HG03571 (cell line): Measurements from ENCODE around the gene TLE3.

Experiments used
- ATAC-seq: cut with Tn5 transposase; IDR thresholded peaks from one replicate; pipeline ENCODE4 v1.9.1; 2021; ENCODE audit not compliant: unreplicated experiment

The TLE3 gene

DNA sequence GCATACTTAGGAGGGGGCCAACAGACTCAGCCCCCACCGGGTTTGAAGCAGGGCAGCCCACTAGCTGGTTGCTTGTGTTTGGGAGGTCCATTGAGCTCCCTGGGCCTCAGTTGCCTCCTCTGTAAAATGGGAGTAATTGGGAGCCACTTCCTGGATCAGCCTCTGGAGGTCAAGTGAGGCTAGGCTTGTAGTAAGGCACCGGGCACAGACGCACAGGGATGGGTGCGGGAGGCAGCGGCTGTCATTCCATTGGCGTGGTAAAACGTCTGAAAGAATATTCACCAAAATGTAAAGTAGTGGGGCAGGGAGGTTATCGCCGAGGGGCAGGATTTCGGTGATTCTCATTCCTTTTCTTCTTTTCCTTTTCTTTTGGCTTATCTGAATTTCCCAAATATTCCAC, 64.6 kb downstream of the TLE3 start:
- no peak for ATAC-seq

DNA sequence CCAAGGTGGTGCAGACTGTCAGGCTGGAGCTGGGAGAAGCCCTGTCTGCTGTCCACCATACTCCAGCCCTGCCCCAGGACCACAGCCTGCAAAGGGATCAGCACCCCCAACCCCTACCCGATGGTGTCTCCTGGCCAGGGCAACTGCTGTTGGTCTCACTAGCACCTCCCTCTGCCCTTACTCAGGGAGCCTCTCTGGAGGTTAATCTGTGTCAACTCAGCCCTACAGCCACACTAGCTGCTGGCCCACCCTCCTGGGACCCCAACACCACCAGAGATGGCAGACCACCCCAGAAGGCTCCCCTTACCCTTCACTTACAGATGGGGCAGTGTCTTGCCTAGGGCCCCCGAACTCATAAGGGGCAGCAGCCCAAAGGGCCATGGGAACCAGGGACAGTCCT, 65.2 kb downstream of the TLE3 start:
- ATAC-seq = no peak

DNA sequence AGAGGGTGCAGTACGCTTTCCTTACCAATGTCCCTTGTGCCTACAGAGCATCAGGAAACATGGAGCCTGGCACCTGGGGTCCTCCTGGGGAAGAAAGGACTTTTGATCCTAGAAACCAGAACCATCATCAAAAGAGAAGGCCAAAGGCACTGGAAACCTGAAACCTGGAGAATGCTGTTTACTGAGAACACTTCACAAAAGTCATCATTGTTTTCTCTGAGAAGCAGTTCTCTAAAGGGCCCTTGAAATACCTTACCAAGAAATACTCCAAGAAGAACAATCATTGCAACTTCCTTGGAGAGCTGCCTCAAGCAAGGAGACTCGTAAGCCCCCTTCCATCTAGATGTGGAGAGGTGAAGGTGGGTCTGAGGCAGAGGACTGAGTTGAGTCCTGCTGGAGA, 66.0 kb downstream of the TLE3 start:
- ATAC-seq = no peak

DNA sequence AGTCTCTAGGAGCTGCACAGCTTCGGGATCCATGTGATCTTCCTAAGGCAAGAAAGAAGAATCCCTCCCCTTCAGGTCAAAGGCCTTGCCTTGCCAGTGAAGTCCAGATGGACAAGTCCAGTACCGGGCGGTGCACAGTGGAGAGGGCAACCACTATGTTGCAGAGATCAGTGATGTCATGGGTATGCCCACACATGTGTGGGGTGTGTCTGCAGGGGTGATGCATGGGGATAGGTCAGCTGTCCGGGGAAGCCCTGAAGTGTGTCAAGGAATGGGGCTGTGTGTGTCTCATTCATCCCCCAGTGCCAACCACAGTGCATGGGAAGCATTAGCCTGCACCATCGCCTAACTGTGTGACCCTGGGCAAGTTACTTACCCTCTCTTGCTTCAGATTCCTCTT, 66.5 kb downstream of the TLE3 start:
- ATAC-seq = no peak

DNA sequence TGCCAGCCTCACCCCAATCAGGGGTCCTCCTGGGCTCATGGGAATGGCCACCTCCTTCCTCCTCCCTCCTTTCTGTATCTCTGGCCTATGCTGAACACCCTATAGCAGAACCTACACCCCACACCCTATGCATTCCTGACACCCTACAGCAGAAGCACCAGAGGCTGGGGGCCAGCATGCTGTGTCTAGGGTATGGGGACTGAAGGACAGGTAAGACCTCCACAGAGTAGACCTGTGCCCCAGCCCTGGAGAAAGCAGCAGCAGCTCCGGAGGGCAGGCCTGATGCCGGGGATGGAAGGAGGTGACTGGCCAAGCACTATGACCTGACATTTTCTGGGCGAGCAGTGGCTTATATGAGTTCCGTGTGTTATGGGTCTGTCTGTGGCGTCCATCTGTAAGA, 66.9 kb downstream of the TLE3 start:
- no peak for ATAC-seq

DNA sequence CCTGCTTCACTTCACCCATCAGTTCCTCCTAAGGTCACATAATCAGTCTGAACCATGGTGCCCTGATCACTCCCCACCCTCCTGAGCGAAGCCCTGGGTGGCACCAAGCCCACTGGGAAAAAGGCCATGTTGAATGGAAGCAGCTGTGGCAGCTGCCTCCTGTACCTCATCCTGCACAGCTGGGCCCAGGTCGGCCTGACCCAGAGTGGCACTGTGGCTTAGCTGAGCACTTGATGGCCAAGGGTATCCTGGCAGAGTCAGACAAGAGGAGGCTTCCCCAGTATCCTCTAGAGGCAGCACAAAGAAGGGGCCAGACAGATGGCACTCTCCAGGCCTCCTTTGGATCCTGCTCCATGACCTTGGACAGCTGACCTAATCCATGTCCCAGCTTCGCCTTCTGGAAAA, 68.4 kb downstream of the TLE3 start:
- no peak for ATAC-seq

DNA sequence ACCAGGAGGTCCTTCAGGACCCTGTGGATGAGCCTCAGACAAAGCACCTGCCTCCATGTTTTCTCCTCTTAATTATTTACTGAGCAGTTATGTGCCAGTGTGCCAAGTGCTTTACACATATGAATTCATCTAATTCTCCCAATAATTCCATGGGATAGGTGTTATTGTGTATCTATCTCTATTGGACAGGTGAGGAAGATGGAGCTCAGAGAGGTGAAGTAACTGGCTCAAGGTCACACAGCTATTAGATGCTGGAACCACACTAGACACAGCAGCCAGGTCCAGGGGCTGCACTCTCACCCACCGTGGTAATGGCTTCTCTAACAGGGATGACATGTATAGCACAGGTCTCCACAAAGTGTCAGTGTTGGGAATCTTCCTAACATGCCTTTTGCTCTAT, 70.2 kb downstream of the TLE3 start:
- ATAC-seq = no peak

DNA sequence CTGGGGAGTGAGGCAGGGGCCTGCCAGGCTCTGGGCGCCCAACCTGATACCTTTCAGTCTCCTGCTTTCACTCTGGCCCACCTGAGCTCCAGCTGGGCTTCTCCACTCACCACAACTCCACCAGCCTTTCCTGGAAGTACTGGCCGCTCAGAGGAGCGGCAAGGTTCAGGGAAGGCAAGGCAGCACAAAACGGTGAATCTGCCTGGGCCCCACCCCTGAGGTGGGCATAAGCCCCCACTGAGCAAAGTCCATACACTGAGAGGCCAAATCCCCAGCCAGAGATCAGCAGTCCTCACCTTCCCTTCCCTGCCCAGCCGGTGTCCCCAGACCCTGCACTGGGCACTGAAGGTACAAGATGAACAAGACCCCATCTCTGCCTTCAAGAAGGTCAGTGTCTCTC, 70.7 kb downstream of the TLE3 start:
- ATAC-seq = no peak

DNA sequence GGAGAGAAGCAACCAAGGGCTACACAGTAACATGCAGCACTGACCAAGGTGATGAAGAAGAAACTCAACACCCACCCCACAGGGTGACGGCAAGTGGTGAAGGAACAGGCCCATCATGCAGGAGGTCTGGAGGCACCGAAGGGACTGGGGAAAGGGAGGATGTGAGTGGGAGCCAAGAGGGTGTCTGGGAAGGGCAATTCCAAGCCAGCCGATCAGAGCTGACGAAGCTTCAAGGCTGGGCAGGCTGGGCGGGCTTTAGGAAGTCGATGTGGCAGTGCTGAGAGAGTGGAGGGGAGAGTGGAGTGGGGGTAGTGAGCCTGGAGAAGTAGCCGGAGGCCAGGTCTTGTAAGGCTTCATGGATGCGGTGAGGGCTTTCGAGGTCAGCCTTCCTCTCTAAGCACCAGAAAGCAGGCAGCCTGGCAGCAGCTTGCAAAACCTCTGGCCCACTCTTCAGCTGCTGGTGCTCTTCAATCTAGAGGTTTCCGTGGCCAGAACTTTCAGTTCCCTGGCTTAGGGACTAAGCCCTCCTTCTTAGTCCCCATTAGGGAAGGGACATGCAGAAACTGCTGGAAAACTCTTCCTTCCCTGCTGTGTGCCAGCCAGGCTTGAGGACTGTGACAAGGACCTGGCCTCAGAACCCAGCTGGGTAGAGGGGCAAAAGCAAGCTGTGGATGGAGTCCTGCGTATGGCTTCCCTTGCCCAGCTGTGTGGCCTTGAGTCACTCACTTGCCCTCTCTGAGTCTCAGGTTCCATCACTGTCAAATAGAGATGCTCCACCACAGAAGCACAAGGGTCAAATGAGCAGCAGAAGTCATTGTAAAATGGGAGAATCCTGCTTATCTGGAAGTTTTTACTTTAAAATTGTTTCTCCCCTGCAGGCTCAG, 72.1 kb downstream of the TLE3 start:
- ATAC-seq = no peak

DNA sequence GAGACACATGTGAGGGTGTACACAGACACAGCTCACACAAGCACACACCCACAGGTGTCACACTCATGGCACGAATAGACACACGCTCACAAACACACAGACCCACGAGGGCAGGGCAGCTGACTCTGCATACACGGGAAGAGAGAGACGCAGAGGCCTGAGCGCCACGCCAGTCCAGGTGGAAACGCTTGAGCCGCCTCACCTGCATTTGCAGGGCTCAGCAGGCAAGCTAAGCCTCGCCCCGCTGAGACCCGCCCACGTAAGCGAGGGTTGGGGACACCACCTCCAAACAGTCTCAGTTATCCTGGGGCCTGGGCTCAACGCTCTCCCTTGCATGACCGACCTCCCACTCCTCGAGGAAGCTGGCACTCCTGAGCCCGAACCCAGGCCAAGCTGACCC, 73.2 kb downstream of the TLE3 start:
- ATAC-seq = no peak

DNA sequence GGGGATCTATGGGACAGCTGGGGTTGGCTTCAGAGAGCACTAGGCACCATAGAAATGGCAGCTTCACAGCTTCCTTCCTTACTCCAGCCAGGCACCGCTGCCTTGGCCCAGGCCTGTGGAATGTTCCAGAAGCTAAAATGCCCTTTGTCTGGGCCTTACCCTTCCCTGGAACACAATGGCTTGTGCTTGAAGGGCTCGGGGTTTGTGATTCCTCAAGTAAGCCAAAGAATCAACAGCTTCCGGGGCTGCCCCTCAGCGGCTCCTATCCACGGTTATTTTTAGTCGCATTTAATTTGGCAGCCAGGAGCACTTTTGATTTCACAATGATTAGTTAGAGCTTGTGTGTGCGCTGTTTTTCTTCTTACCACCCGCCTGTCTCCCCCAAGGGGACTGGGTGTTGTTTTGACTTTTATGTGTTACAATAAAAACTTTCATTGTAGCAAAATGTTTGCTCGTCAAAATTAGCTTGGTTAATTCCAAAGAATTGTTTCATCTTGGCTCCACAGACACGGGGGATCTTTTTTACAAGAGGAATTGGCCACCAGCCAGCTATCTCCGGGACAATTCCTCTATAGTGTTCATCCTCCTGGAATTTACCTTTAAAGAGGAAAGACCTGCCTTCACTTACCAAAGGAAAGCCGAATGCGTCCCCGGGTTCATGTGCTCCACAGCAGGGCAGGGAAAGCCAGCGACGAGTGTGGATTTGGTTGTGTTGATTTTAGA, 73.8 kb downstream of the TLE3 start:
- ATAC-seq = no peak

DNA sequence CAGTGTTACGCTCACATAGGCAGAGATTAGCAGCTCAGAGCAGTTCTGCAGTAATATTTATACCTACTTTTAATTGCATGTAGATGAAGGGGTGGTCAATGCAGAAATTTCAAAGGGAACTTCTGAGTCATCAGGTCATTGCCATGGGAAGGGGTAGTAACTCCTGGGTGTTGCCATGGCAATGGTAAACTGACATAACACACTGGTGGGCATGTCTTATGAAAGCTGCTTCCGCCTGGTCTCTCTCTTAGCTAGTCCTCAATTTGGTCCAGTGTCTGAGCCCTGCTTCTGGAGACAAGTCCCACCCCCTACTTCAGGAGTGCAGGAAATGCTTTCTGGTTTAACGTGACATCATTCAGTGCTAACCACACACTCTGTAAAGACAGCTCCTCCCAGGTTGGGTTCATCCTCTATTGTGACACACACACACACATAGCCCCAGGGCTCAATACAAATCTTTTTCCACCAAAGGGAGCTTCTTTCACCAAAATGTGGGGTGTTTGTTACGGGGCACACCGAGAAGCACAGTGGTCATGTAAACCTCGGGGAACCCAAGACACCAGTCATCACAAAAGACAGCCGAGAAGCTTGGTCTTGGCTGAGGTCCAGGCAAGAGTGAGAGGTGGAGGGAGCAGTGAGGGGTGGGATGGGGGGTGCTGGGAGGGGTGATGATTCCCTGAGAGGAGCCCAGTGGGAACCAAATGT, 74.5 kb downstream of the TLE3 start:
- peak; percentile 61 for ATAC-seq

DNA sequence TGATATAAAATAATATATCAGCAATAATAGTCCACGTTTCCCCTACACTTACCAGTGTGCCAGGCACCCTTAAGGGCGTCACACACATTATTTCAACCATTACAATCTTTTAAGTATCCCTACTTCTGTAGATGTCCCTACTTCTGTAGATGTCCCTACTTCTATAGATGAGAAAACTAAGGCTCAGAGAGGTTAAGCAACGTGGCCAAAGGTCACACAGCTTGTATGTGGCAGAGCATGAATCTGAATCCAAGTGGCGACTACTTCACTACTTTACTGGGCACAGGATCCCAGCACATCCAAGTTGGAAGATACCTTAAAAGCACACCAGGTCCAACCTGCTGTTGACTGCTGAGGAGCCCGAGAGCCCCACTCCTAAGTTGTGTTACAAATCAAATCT, 77.5 kb downstream of the TLE3 start:
- no peak for ATAC-seq

DNA sequence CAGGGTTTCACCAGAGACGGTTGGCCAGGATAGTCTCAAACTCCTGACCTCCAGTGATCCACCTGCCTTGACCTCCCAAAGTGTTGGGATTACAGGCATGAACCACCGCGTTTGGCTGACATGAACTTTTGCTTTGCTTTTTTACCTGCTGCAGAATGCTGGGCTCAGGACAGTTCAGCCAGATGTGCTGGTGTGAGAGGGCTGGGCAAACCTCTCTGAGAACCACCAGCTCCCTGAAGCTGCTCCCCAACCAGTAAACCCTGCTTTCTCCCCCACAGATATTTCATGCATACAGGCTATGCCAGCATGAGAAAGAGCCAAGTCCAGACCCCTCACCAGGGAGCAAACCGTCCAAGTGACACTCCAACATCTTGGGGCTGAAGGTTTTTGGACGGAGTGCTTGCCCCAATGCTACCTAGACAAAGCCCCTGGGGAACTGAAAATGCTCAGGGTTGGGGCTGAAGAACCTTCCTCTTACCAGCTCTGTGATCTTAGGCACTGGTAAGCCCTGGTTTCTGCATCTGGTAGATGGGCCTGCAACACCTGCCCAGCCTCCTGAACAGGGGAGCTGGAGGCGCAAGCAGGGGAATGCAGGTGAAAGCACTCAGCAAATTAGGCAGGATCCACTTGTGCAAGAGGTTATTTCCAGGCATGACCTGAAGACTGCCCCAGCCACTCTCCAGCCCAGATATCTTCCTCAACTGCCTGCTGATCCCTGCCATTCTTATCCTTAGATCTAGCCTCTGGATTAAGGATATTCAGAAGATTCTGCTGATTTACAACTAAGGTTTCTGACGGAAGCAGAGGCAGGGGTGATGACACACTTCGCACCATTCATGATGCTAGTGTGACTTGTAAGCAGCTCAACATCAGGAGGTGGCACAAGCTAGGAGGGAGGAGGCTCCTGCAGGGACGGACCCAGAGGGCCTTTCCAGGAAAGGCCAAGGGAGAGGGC, 78.8 kb downstream of the TLE3 start:
- ATAC-seq = no peak

DNA sequence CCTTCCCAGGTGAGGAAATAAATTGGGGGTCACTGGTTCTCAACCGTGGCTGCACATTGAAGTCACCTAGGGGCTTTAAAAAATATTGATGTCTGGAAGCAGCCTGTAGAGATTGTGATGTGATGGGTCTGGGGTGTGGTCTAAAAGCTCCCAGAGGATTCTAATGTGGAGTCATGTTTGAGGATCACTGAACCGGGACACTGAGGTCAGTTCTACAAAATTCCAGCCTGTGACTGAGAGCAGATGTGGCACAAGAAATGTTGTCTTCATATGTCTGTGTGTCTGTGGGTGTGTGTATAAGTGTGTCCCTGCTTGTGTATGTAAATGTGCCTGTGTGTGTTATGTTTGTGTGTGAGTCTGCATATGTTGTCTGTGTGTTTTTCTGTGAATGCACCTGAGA, 79.9 kb downstream of the TLE3 start:
- no peak for ATAC-seq

DNA sequence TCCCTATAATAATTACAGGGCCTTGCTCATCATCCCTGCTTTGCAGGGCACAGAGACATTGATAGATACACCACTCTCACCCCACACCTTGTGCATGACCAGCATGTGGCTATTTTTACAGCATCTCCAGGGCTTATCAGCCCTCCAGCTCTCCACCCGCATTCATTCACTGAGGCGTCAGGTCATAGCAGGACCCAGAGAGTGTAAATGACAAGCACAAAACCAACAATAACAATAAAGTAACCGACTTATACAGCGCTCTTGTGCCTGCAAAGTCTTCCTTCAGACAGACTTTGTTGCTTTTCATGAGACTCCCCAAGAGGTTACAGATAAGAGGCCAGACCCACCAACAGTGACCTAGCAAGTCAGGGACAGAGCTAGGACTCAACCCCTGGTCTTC, 80.7 kb downstream of the TLE3 start:
- ATAC-seq = no peak

DNA sequence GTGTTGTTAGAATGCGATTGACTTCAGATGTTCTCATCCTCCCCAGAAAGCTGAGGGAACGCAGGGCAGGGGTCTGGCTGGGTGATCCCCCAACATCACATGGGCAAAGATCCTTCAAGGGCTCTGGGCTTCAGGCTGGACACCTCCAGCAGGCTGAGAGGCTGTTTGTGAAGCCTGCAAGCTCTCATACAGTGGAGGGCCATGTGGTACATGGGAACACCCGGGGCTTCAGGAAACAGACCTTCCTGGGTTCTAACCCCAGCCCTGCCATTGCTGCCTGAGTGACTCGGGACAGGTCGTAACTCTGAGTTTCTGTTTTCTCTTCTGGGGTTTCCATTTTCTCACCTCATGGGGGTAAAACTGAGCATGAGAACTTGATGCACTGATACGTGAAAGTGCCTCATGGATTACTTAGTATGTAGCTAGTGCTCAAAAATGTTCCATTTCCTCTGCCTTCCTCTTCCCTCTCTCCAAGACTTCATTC, 81.2 kb downstream of the TLE3 start:
- ATAC-seq = no peak

DNA sequence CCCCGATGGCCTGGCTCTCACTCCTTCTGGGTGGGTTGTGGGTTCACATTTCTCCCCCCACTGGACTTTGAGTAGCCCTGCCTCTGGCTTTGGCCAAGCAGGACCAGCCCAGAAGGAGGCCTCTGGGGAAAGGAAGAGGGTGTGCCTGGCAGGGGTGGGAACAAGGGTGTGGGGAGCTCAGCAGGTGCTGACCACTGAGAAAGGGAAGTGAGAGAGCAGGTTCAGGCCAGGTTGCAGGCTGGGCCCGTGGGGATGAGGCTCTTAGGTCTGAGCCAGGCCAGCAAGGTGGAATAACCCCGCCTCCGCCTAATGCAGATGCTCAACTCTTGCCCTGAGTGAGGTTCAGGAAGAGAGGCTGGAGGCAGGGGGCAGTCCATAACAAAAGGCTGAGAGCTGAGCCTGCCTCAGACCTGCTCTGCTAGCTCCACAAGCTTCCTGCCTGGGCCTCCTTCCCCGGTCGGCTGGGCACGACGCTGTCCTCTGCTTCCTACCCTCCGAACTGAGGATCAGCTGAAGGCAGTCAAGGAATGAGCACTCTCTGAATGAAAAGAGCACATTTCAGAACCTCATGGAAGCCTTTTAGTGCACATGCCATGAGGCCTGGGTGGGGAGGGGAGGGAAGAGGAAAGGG, 82.7 kb downstream of the TLE3 start:
- peak; percentile 80 for ATAC-seq

DNA sequence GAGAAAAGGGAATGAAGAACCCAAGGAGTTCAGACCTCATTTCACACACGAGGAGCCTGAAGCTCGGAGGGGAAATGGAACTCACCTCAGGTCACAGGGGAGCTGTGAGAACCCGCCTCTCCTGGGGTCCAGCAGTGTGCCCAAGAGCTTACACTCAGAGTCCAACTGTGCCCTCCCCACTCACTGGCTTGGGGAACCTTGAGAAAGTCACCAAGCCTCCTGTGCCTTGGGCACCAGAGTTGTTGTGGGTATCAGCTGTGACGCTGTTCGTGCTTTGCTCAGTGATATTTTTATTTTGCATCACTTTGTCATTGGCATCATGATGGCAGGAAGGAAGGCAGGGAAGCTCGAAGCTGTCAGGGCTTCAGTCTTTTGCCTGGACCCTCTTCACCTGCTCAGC, 83.4 kb downstream of the TLE3 start:
- ATAC-seq = no peak

DNA sequence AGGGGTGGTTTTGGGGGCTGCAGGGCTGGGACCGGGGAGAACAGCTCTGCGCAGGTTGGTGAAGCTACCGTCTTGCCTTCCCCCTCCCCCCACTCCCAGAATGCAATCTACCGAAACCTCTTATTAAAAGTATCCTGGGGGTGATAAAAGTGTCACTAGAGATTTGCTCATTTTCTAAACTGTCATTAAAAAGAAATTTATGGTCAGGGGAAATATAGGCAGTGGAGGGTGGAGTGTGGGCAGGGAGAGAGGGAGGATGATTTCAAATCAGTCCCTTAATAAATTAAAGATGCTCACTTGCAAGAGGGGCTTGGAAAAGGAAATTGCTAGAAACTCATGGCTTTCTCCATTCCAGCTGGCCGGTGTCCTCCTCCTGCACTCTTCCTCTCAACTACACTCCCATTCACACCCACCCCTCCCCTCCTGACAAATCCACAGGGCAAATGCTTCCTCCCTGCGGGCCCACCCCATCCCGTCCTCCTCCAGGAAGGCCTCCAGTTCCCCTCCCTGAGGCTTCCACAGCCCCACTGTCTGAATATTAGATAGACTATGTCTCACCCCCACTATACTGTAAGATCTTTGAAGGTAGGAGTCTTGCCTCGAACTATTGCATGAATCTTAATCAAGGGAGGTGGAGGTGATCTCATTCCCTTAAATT, 83.9 kb downstream of the TLE3 start:
- ATAC-seq = no peak
